T-helper 22 cell (primary cell): ENCODE data around the gene ZNF530.

Experiments used
- DNase-seq: peaks from one replicate; pipeline ENCODE4 v3.0.0-alpha.2; 2020; ENCODE audit warnings: low read depth

ZNF530 gene

DNA sequence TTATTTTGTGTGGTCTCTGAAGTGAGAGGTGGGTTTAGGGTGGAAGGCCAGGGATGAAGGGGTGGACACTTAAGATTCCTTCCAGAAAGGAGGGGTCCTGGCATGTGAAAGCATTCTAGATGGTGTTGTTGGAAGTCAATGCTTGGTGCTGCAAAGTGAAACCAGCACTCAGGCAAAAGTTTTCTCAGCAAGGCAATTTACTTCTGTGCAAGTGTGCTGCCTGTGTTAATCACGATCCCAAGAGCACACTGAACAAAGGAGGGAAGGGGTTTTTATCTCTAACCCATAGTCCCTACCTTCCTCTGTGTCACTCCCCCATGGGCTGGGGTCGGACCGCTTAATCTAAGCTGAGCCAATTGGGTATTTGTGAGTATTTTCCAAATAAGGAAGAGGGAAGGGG, 15.7 kb downstream of the ZNF530 start:
- DNase-seq, result no peak

DNA sequence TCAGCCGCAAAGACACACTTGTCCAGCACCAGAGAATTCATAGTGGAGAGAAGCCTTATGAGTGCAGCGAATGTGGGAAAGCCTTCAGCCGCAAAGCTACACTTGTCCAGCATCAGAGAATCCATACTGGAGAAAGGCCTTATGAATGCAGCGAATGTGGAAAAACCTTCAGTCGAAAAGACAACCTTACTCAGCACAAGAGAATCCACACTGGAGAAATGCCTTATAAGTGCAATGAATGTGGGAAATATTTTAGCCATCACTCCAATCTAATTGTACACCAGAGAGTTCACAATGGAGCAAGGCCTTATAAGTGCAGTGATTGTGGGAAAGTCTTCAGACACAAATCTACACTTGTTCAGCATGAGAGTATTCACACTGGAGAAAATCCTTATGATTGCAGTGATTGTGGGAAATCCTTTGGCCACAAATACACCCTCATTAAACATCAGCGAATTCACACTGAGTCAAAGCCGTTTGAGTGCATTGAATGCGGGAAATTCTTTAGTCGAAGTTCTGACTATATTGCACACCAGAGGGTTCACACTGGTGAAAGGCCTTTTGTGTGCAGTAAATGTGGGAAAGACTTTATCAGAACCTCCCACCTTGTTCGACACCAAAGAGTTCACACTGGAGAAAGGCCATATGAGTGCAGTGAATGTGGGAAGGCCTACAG, 21.1 kb downstream of the ZNF530 start:
- DNase-seq, result no peak

DNA sequence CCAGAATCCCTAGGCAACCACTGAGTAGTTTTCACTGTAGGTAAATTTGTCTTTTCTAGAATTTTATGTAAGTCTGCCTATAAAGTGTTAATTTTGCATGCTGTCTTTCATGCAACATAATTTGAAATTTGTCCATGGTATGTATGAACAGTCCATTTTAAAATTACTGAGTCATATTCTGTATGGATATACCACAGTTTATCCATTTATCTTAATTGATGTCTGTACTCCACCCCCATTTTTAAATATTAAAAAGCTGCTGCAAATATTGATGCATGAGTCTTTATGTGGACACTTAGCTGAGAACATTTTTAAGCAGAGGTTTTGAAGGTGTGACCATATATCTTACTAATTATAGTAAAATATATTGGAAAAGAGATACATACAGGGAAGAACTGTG, 23.4 kb downstream of the ZNF530 start:
- no peak for DNase-seq

DNA sequence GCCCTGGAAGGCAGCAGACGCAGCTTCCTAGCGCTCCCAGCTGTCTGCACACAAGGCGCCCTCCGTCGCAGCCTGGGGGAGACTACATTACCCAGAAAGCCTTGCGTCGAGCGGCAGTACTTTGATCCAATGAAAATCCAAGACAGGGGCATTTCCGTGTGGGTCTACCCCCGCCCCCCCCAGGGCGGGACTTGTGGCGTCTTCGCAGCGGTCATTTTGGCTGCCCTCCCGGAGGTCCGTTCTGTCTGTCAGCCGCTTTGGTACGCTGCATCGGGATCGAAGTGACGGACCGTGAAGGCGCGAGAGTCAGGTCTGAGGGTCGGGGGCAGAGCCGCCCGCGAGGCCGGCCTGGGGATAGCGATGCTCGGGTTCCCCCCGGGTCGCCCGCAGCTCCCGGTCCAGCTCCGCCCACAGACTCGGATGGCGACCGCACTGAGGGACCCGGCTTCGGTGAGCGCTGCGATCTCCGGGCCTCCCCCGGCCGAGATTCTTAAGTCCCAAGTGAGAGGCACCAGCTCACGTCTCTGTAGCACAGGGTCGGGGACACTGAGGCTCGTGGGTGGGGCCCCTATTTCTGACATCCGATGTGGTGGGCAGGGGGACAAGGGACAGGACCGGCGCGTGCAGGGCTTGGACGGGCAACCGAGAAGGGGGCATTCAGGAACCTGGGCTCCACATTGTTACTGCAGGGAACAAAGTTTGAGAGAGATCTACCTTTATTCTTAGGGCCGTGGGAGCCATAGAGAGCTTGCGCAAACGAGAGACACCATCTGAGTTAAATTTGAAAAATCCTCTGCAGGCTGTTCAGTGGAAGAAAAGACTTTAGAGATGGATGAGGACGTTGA, 33.5 kb downstream of the ZNF530 start, which contains the start of gene ZNF211:
Gene ZNF211 (plus strand): TSS at position 182 of the 845 bp plus-strand sequence. CDS start 179 bp downstream, at position 361.
- peak; percentile 75 for DNase-seq

DNA sequence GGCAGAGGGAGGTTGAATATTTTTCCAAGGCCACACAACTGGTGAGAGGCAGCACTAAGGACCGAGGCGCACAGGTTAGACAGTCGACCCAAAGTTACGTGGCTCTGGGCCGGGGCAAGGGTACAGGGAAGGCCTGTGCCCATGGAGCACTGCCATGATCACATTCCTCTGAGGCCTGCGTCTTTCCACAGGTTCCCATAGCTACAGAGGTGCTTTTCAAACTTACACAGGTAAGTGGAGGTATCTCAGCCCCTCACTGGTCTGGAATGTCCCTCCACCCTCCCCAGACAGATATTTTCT, 34.1 kb downstream of the ZNF530 start:
- DNase-seq, result no peak

DNA sequence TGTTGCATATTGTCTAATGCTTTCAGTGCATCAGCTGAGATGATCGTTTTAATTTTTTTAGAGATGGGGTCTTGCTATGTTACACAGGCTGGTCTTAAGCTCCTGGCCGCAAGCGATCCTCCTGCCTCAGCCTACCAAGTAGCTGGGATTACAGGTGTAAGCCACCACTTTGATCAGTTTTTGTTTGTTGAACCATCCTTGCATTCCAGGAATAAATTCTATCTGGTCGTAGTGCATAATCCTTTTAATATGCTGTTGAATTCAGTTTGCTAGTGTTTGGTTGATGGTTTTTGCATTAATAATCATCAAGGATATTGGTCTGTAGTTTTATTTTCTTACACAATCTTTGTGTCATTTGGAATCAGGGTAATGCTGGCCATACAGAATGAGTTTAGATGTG, 37.7 kb downstream of the ZNF530 start:
- DNase-seq, result no peak

DNA sequence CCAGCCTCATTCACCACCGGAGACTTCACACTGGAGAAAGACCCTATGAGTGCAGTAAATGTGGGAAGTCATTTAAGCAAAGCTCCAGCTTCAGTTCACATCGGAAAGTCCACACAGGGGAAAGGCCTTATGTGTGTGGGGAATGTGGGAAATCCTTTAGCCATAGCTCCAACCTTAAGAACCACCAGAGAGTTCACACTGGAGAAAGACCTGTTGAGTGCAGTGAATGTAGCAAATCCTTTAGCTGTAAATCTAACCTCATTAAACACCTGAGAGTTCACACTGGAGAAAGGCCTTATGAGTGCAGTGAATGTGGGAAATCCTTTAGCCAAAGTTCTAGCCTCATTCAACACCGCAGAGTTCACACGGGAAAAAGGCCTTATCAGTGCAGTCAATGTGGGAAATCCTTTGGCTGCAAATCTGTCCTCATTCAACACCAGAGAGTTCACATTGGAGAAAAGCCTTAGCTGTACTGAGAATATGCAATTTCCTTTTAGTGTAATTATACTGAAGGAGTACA, 42.1 kb downstream of the ZNF530 start:
- no peak for DNase-seq

DNA sequence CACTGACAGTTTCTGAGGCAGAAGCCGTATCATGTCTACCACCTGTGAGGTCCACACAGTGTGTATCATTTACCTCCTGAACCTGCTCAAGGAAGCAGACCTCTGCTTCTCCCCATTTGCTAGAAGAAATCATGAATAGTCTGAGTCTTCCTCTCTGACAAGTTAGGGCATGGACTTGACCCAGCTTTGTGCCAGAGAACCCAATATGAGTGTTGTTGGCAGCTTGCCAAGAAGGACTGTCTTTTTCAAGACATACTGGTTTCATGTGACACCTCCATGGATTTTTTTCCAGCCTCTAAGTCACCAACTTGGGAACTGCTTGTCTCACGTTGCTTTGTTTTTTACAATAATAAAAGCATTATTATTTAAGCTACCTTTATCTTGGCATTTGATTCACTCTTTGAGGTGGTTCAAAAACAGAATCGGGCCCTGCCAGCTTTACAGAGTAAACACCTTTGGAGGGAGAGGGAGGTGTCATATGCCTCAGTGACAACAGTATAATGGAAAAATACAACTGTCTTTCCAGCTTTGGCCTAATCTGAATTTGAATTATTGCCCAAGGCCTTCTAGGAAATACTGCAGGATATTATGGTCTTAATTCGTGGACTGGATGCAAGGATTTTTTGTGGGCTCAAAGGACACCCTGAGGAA, 42.8 kb downstream of the ZNF530 start:
- no peak for DNase-seq

DNA sequence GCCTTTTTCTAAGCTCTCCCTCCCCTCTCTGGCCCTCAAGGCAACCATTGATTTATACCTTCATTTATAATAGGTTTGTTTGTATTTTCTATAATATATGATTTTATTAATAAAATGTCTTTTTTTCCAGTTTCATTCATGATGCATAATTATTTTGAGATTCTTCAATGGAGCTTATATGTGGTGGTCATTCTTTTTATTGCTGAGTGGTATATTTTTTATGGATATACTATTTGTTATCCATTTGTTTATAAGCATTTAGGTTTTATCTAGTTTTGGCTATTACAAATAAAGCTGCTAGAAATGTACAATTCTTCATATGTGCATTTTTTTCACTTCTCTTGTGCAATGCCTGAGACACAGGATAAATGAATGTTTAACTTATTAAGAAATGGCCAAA, 44.0 kb downstream of the ZNF530 start:
- DNase-seq, result no peak

DNA sequence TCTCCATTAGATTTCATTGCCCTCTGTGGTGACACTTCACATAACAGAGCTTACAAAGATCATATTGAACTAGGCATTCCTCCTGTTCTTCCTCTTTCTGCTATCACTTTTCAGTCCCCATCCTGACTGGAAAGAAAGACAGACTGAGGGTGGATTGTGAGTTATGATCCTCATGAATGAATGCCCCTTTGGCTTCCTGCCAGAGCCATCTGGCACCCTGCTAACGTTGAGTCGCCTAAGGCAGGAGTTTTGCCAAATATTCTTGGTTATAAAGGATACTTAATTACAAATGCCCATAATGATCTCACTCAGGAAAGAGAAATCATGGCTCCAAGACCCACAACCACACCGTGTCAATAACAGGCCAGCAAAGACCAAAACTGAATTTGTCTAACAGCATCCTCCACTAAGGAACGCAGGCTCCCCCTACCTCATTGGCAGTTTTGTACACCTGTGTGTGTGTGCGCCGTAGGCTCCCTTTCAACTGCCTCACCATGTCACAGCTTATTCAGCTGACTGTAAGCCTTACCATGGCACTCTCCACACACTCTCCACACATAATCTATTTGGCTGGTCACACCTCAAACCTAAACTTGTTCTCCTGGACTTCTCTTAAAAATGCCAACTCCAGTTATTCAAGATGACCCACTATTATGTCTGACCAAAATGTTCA, 48.8 kb downstream of the ZNF530 start:
- no peak for DNase-seq

DNA sequence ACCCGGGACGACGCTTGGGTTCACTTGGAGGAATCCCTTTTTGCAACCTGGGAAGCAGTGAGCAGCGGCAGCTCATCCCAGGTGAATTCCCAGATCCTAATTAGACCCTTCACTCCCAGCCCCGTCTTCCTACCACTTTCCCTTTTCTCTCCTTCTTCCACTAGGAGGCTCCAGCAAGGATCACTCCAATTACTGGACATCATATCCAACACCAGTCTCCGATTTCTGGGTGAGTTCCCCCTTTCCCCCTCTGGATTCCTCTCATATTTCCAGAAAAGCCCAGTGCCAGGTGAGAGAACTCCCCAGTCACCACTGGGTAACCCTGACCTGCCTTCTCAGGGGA, 51.9 kb downstream of the ZNF530 start:
- DNase-seq, result no peak

DNA sequence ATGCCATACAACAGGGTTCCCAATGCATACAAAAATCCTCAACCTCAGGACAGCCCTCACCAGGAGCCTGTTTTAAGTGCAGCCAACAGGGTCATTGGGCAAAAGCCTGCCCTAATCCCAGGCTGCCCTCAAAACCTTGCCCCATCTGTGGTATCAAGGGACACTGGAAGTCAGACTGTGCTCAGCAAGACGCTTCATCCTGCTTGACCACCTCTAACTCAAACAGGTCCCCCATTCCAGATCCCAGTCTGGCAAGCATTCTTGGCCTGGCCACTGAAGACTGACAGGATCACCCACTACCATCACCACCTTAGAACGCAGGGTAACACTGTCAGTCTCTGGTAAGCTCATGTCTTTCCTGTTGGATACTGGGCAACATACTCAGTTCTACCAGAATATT, 54.0 kb downstream of the ZNF530 start:
- no peak for DNase-seq

DNA sequence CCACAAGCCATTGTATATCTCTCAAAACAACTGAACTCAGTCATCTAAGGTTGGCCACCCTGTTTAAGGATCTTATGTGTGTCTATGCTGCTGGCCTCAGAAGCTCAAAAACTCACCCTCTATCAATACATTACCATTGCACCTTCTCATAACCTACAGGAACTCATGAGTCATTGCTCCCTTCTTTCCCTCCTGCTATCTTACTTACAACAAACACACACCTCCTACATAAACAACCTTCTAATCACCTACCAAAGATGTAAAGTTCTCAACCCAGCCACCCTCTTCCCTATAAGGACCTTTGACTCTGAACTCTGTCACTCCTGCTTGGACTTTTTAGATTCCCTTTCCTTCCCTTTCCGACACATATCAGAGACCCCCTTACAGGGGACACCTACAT, 55.8 kb downstream of the ZNF530 start:
- no peak for DNase-seq

DNA sequence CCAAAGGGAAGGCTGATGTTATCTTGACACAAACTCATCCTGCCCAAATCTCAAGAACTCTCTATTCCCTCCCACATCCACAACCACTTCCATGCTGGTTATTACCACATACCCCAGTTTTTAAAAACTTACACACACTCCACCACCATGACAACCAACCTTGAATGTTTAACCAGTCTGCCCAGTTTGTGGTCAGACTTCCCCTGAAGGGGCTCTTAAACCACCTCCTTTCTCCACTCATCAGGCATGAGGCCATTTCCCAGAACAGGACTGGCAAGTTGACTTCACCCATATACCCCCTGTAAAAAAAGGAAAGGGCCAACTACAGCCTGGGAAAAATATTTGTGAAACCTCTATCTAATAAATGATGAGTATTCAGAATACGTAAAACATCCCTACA, 56.7 kb downstream of the ZNF530 start:
- no peak for DNase-seq
